ENCODE results near the gene CILP2.
A peak's percentile ranks its signal among the peaks of the same experiment; 100 is the strongest.

CILP2 gene

GRCh38 chr19:19544954-19545591, 7.0 kb downstream of the CILP2 start:
- no peak for DNase-seq

GRCh38 chr19:19545707-19546106, 7.6 kb downstream of the CILP2 start:
- no peak for DNase-seq

DNA sequence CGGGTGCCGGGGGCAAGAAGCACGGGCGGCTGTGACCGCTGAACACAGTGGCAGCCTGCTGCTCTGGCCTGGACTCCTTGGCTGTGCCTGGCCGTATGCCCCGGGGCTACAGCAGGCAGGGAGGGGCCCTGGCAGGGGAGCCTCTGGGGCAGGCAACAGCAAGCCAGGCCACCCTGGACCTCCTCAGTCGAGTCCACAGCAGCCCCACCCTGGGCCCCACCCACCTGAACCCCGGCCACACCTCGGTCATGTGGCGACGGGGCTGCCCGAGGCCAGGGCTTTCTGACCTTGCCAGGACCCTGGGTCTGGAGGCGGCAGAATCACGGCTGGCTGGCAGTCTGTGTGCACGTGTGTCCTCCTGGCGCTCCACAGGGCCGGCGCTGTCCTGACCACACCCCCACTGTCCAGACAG, 8.7 kb downstream of the CILP2 start:
- no peak for DNase-seq

- no peak for DNase-seq
Measured at GRCh38 chr19:19547674-19548336, 9.7 kb downstream of the CILP2 start.

GRCh38 chr19:19548915-19549759, 11.1 kb downstream of the CILP2 start:
- DNase-seq, result no peak

DNA sequence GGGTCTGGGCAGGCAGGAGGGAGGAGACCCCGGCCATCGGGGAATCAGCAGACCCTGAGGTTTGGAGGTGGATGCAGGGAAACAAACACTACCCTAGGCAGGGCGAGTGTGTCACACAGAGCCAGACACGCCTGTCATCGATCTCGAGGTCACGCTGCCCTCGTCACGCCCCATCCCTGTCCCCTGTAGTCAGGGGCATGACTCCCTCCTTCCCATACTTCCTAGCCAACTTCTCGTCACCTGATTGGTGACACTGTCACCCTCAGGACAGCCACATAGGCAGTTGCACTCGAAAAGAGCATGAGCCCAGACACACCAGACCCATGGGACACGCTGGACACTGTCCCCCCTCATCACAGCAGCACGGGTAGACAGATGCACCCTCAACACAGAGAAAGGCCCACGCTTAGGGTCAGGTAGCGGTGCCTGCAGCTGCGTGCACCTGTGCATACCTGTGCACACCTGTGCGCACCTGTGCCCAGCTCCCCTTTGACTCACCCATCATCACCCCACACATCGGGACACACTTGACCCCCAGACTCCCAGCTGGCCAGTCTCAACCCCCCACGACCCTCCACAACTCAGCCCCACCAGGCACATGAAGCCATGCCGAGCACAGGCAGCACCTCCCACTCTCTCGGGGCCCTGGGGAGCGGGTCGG, 11.9 kb downstream of the CILP2 start:
- peak; percentile 24 for DNase-seq

DNA sequence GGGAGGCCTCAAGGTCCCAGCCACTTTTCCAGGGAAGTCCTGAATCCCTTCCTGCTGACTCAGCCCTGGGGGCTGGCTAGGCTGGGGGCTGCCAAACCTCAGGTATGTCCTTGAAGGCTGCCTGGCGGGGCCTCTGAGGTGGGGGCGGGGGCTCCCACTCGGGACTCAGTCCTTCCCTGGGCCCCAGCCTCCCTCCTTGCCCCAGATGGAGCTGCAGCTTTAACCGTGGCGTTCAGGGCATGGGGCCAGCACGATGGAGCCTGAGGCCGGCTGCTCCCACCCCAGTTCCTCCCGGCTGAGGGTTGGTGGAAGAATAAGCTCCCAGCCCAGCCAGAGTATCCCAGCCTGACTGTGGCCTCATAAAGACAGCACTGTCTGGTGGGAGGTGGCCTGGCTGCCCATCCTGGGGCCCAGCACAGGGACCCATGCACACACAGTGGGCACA, 12.4 kb downstream of the CILP2 start:
- DNase-seq, result peak; percentile 44

DNA sequence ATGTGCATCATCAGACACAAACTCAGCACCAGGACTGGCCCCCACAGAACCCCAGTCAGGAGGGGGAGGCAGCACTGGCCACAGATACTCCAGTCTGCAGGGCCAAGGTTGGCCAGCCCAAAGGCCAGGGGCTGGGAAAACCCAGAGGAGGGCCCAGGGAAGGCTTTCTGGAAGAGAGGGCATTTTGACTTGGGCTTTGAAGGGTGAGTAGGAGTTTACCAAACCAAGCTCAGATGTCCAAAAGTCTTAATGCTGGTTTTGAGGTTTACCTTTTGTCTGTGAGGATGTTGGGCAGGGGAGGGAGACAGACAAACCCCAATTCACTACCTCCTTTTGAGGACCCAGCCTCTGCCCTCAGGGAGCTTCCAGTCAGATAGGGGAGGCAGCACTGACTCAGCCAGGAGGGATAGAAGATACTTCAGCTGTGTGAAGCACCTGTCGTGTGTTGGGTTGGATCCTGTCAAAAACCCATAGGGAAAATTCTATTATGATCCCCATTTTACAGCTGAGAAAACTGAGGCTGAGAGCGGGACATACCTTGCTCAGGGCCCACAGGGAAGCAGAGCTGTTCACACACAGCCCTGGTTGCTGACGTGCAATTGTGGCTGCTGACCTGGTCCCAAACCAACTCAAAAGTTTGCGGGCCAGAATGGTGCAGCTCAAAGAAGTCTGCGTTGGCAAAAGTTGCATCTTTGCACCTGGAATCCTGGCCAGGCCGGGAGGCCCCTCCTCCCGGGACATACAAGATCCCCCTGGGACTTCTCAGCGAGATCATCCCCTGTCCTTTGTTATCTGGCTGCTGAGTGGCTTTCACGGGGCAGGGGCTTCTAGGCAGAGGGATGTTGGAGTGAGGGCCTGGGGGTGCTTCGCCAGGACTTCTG, 13.1 kb downstream of the CILP2 start:
- DNase-seq, result peak; percentile 63

GRCh38 chr19:19551853-19552192, 13.8 kb downstream of the CILP2 start:
- DNase-seq, result no peak

- DNase-seq, result peak; percentile 57
Measured at GRCh38 chr19:19552798-19553197, 14.7 kb downstream of the CILP2 start.

GRCh38 chr19:19553670-19554069, 15.6 kb downstream of the CILP2 start:
- no peak for DNase-seq

GRCh38 chr19:19554074-19555023, 16.3 kb downstream of the CILP2 start:
- peak; percentile 83 for DNase-seq

- DNase-seq, result no peak
Measured at GRCh38 chr19:19558055-19558454, 20.0 kb downstream of the CILP2 start.

DNA sequence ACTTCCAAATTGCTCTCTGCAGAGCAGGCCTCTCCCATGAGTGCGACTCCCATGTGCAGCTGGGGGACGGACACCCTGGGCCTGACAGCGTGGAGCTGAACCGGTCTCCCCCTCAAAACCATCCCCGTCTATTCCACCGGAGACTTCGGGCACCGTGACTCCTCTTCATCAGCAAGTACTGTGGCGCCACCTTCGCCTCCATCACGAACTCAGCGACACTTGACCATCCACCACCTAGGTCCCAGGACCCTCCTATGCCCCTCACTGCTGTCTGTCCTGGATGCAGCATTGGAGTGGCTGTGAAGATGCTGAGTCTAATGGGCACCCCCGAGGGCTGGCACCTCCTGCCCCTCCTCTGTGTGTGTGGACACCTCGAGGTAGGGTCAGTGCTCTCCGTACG, 20.6 kb downstream of the CILP2 start:
- DNase-seq, result no peak

DNA sequence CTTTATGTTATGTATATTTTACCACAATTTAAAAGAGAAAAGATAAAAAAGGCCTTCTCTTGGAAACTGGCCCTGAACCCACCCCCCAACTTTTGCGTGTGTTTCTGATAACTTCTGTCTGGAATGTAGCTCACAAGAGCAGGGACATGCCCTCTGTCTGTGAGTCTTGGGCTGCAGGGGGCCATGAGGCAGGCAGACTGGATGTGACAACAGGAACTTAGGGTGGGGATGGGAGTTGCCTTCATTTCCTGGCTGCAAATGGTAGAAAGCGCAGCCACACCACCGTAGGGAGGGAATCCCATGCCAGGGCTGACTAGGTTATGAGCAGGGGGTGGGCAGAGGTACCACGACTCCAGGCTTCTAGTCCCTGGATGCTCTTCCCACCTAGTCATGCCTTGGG, 21.9 kb downstream of the CILP2 start:
- no peak for DNase-seq

GRCh38 chr19:19561946-19562664, 24.0 kb downstream of the CILP2 start:
- DNase-seq, result no peak

GRCh38 chr19:19562665-19563347, 24.7 kb downstream of the CILP2 start:
- DNase-seq, result no peak

GRCh38 chr19:19563348-19563848, 25.3 kb downstream of the CILP2 start:
- DNase-seq, result no peak

DNA sequence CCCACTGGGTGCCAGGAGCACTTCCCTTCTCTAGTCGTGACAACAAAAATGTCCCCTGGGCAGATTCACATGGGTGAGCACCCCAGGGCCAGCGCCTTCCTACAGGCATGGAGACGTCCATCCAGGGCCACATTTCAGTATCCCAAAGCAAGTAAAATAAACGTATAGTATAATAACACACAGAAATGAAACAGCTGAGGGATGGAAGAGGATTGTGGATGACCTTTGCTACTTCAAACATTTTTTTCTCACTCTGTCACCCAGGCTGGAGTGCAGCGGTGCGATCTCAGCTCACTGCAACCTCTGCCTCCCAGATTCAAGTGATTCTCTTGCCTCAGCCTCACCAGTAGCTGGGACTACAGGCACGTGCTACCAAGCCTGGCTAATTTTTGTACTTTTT, 28.2 kb downstream of the CILP2 start:
- no peak for DNase-seq

GRCh38 chr19:19567391-19567790, 29.3 kb downstream of the CILP2 start:
- DNase-seq, result no peak

Measured in NCI-H82 (cell line).